Non-pigmented ciliary epithelial cell (primary cell): ENCODE measurements around the gene H2AZ2.
A peak's percentile ranks its signal among the peaks of the same experiment; 100 is the strongest.
"Not testable (repeated sequence)": the region's sequence is repeated elsewhere in the genome, so short reads cannot be mapped to it uniquely, and the experiment has no call there.

Experiments
- DNase-seq: peaks from one replicate; pipeline ENCODE4 v3.0.0-alpha.2; 2010; ENCODE audit warnings: low read depth

The H2AZ2 gene

GRCh38 chr7:44814919-44815318, 33.0 kb downstream of the H2AZ2 start:
- no peak for DNase-seq

- DNase-seq, result no peak
These were observed 36.3 kb downstream of the H2AZ2 start for GRCh38 chr7:44811571-44811970.

GRCh38 chr7:44811093-44811492, 36.8 kb downstream of the H2AZ2 start:
- DNase-seq, result no peak

- DNase-seq, result no peak
These were observed 38.9 kb downstream of the H2AZ2 start for GRCh38 chr7:44808914-44809393.

DNA sequence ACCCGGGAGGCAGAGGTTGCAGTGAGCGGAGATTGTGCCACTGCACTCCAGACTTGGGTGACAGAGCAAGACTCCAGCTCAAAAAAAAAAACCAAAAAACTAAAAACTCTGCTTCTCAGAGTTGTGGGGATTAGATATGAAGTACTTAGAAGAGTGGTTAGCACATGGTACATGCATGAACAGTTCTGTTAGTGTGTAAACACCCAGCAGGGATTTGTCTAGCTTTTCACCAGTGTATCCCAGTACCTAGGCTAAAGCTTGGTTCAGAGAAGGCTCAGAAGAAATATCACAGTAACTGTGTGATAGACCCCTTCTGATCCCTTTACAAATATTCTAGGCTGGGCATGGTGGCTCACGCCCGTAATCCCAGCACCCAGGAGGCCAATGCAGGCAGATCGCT, 41.9 kb downstream of the H2AZ2 start:
- no peak for DNase-seq

GRCh38 chr7:44803828-44804519, 43.9 kb downstream of the H2AZ2 start:
- not testable (repeated sequence) for DNase-seq

DNA sequence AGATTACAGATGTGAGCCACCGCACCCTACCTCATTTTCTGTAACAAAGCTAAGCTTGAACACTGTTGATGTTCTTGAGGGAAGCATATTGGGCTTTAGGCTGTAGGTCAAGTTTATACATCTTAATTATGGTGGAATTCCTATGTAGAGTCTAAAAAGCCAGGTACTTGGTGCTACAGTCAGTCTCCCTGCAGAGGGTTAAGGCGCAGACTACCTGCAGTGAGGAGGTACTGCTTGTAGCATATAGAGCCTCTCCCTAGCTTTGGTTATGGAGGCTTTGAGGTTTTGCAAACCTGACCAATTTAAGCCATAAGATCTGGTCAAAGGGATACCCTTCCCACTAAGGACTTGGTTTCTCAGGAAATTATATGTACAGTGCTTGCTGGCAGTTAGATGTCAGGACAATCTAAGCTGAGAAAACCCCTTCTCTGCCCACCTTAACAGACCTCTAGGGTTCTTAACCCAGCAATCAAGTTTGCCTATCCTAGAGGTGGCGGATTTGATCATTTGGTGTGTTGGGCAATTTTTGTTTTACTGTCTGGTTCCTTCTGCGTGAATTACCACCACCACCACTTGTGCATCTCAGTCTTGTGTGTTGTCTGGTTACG, 45.4 kb downstream of the H2AZ2 start:
- no peak for DNase-seq

GRCh38 chr7:44801890-44802289, 46.0 kb downstream of the H2AZ2 start:
- no peak for DNase-seq

GRCh38 chr7:44799939-44800338, 47.9 kb downstream of the H2AZ2 start:
- no peak for DNase-seq

DNA sequence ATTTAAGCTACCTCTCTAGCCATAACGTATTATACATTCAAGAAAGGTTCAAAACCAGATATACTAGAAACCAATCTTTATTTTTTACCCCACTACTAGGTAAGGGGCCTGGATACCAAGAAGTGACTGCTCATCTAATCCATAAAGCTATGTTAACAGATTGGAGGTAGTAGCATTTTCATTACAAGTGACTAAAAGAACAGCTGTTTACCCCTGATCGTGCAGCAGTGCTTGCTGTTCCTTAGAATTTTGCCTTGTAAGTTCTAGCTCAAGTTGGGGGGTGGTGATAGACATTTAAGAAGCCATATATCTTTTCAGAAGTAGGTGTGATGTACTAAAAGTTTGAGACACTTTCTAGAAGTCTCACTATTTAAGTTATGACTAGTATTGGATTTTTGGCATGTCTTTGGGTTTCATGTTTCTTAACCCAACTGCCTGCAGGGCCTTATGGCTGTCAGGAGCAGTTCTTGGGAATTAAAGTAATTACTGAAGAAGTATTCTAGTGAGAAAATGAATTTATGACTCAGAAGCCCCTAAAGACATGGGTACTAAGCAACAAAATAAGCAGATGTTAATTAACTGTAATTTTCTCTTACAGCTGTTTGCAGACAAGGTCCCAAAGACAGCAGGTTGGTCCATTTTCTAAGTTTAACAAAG, 49.1 kb downstream of the H2AZ2 start:
- no peak for DNase-seq

- peak; percentile 48 for DNase-seq
These were observed 50.3 kb downstream of the H2AZ2 start for GRCh38 chr7:44797329-44798258.

DNA sequence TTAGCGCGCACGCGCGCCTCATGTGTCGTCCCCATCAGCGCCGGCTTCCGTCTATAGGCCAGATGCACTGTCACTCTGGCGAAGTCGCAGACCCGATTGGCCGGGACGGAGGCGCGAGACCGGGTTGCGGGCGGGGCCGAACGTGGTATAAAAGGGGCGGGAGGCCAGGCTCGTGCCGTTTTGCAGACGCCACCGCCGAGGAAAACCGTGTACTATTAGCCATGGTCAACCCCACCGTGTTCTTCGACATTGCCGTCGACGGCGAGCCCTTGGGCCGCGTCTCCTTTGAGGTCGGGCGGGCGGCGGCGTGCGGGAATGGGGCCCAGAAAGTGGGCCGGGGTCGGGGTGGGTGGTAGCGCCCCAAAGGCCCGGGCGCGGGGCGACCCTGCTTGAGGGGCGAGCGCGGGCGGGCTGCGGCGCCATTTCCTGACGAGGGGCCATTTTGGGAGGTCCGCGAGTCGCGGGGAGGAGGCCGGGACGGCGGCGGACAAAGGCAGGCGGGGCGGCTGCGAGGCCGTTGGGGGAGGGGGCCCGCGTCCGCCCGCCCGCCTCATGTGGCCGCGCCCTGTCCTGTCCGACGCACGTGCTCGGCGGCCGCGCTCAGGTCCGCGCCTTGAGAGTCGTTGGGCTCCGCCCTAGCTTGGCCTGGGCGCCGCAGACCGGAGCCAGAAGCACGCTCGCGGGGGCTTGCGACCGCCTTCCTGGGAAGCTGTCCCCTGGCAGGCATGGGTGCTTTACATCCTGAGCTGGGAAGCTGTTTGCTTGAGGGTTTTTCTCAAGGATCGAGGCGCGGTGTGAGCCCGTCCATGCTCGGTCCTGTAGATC, 51.2 kb downstream of the H2AZ2 start, which contains the start of gene PPIA:
TSS of gene PPIA (plus strand) at position 178 of the 825 bp plus-strand sequence. CDS start at position 222, 44 bp downstream.
- DNase-seq, result peak; percentile 93

DNA sequence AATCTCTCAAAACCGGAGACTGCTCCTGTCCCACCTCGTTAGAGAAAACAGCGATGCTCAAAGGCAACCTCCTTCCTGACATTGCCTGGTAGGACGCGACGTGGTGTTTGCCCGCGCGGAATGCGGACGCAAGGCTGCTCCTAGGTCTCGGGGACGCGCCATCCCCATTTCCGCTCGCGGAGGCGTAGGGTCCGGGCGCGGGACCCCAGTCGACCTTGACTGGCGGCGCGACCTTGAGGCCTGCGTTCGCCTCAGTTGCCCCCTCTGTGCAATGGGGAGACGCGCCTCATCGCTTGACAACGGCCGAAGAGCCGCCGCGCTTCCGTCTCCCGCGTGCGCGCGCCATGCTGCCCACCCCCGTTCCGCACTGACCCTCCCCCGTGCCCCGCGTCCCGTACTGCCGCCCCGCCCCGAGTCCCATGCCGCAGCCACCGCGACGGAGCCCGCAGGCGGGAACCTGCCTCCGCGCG, 51.8 kb downstream of the H2AZ2 start:
- DNase-seq, result no peak

GRCh38 chr7:44794331-44794730, 53.6 kb downstream of the H2AZ2 start:
- no peak for DNase-seq

- DNase-seq, result no peak
These were observed 54.0 kb downstream of the H2AZ2 start for GRCh38 chr7:44793919-44794318.

GRCh38 chr7:44791278-44792219, 56.3 kb downstream of the H2AZ2 start:
- DNase-seq, result no peak

GRCh38 chr7:44789990-44790389, 57.9 kb downstream of the H2AZ2 start:
- no peak for DNase-seq

DNA sequence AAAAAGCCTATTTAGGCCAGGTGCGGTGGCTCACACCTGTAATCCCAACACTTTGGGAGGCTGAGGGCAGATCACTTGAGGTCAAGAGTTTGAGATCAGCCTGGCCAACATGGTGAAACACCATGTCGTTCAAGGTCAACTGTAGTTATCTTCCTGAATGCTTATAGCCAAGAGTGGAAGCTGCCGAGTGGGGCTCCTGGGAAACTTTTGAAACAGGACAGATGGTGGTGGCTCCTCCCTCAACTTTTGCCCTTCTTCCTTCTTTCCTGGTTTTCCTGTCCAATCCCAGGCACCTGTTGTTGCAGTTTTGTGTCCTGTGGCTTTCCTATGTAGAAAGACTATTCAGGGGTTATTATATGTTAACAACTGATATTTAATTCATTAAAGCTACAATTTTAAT, 60.1 kb downstream of the H2AZ2 start:
- DNase-seq, result no peak

DNA sequence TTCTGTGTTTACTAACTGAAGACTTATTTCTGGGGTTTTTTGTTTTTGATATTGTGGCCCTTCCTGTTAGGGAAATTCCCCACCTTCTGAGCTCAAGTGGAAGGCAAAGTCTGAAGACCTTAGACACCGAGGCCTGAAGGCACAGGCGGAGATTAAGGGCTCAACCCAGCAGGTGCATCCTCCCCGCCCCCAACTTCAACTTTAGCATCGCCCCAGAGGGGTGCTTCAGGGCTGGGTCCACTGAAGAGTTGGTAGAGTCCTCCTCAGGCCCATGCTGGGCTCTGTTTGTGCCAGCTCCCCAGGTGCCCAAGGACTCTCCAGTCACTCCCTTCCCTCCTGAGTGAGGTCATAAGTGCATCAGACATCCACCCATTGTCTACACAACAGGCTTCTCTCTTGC, 60.8 kb downstream of the H2AZ2 start:
- no peak for DNase-seq

GRCh38 chr7:44785218-44785617, 62.7 kb downstream of the H2AZ2 start:
- DNase-seq, result not testable (repeated sequence)
